GM12801 (cell line): ENCODE results near the gene ABCB11.

ENCODE experiments used
- CTCF ChIP-seq: IDR thresholded peaks from one replicate; pipeline ENCODE4 v1.5.1; 2011; ENCODE audit warnings: control low read depth; ENCODE audit not compliant: insufficient read length; ENCODE audit errors: extremely low read depth

Gene ABCB11

GRCh38 chr2:169001116-169001815, 29.9 kb downstream of the ABCB11 start:
- no peak for TF ChIP-seq CTCF

- TF ChIP-seq CTCF, result no peak
These were observed 31.4 kb downstream of the ABCB11 start for GRCh38 chr2:168999668-169000213.

GRCh38 chr2:168998609-168999211, 32.4 kb downstream of the ABCB11 start:
- TF ChIP-seq CTCF, result no peak

GRCh38 chr2:168997794-168998193, 33.3 kb downstream of the ABCB11 start:
- no peak for TF ChIP-seq CTCF

GRCh38 chr2:168997118-168997521, 34.0 kb downstream of the ABCB11 start:
- no peak for TF ChIP-seq CTCF

- no peak for TF ChIP-seq CTCF
These were observed 35.4 kb downstream of the ABCB11 start for GRCh38 chr2:168995744-168996143.

GRCh38 chr2:168993538-168993937, 37.6 kb downstream of the ABCB11 start:
- TF ChIP-seq CTCF, result no peak
